ENCODE data around the gene TAS2R14. TPM values are rescaled to one million over a fixed set of nuclear protein-coding genes. Genes with fewer than 3 reads are reported as not detected.

The TAS2R14 gene
- total and polyA plus RNA-seq, 2 of the 13 experiments (the other 11 are each of a cell fraction or from before 2014, with no cell fraction given) = 1.1 to 2.3 TPM

GRCh38 chr12:10891937-10892336 is 47.1 kb downstream of the TAS2R14 start (continued):
- TF ChIP-seq, protein P1, sequence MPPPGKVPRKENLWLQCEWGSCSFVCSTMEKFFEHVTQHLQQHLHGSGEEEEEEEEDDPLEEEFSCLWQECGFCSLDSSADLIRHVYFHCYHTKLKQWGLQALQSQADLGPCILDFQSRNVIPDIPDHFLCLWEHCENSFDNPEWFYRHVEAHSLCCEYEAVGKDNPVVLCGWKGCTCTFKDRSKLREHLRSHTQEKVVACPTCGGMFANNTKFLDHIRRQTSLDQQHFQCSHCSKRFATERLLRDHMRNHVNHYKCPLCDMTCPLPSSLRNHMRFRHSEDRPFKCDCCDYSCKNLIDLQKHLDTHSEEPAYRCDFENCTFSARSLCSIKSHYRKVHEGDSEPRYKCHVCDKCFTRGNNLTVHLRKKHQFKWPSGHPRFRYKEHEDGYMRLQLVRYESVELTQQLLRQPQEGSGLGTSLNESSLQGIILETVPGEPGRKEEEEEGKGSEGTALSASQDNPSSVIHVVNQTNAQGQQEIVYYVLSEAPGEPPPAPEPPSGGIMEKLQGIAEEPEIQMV (CRISPR knock-in tag; IDR thresholded peaks at IDR 0.05; ENCODE audit: low read depth) = peak; percentile 74; the same call in 1 of the 2 replicates
- TF ChIP-seq THAP9 (CRISPR knock-in tag; IDR thresholded peaks at IDR 0.05; ENCODE audit: borderline replicate concordance) = no peak
- TF ChIP-seq FOXK2 (IDR thresholded peaks at IDR 0.05) = no peak
- no peak for TF ChIP-seq ZNF501 (CRISPR knock-in tag; IDR thresholded peaks at IDR 0.05)
- peak; percentile 80 for TF ChIP-seq ZEB1 (IDR thresholded peaks at IDR 0.05; ENCODE audit: insufficient replicate concordance, low read depth)
- TF ChIP-seq ZNF746 (CRISPR knock-in tag; IDR thresholded peaks at IDR 0.05) = 0 out of 2 replicates have a peak, but pooled peaks have one; percentile 56
- peak; percentile 100 for TF ChIP-seq HNF4A (CRISPR knock-in tag; IDR thresholded peaks at IDR 0.05)
- TF ChIP-seq ZNF317 (CRISPR knock-in tag; IDR thresholded peaks at IDR 0.05) = peak; percentile 71; the same call in 1 of the 2 replicates
- TF ChIP-seq ZNF180 (CRISPR knock-in tag; IDR thresholded peaks at IDR 0.05; ENCODE audit: borderline replicate concordance, low read depth) = no peak
- peak; percentile 92 for TF ChIP-seq HHEX (CRISPR knock-in tag; IDR thresholded peaks at IDR 0.05)
- no peak for TF ChIP-seq ZNF17 (CRISPR knock-in tag; IDR thresholded peaks at IDR 0.05)
- 0 out of 2 replicates have a peak, but pooled peaks have one; percentile 31 for TF ChIP-seq NFYB (CRISPR knock-in tag; IDR thresholded peaks at IDR 0.05)
- peak; percentile 77; the same call in 1 of the 2 replicates for TF ChIP-seq HOXD1 (CRISPR knock-in tag; IDR thresholded peaks at IDR 0.05)
- no peak for TF ChIP-seq MXI1 (IDR thresholded peaks at IDR 0.05; ENCODE audit: borderline replicate concordance, low read depth, low read length)
- TF ChIP-seq ARNT (IDR thresholded peaks at IDR 0.05) = no peak
- 0 out of 2 replicates have a peak, but pooled peaks have one; percentile 41 for TF ChIP-seq ESRRA (CRISPR knock-in tag; IDR thresholded peaks at IDR 0.05; ENCODE audit: low read depth)
- no peak for TF ChIP-seq AKNA (CRISPR knock-in tag; IDR thresholded peaks at IDR 0.05; ENCODE audit: borderline replicate concordance)
- no peak for TF ChIP-seq THAP7 (CRISPR knock-in tag; IDR thresholded peaks at IDR 0.05)
- TF ChIP-seq TEAD3 (CRISPR knock-in tag; optimal IDR thresholded peaks at IDR 0.05; ENCODE audit: borderline replicate concordance) = peak; percentile 96
